SK-N-SH (cell line): ENCODE results near the gene SCD5. TPM values are rescaled to one million over a fixed set of nuclear protein-coding genes. Genes with fewer than 3 reads are reported as not detected.

ENCODE experiments used
- CTCF ChIA-PET: fragments of 300-600, 350-600 bp; formaldehyde crosslinking; extraction: SDS; loops from one replicate; lab custom pipeline; 2021; lab: Yijun Ruan, JAX
- POLR2A ChIA-PET: fragments of 350-600 bp; sonication (Branson Sonifier 250); formaldehyde crosslinking; extraction: SDS; loops from one replicate; lab custom pipeline; 2020; ENCODE audit warnings: antibody characterized with exemption, inconsistent platforms; lab: Yijun Ruan, JAX
- DNase-seq: peaks from one replicate; pipeline ENCODE4 v3.0.0; 2012
- H2AFZ ChIP-seq: fragments of 200-600 bp; sonication (generic); 2 replicates; pipeline ENCODE4 v1.8.1; 2016; ENCODE audit warnings: antibody characterized with exemption, mild to moderate bottlenecking, low read depth
- H3F3A ChIP-seq: fragments of 200-600 bp; sonication (generic); replicated peaks from 2 replicates; pipeline ENCODE3; 2016; ENCODE audit warnings: antibody characterized with exemption, mild to moderate bottlenecking; ENCODE audit not compliant: insufficient read depth
- H3K27ac ChIP-seq, 2 experiments: fragments of 200-500 bp in 1 of 2; fragments of 200-600 bp in 1 of 2; sonication (Bioruptor generic) in 1 of 2; sonication (generic), shearing (Covaris generic) in 1 of 2; 2 replicates each; pipeline versions ENCODE4 v1.5.1 to v1.6.1; 2014 to 2016; ENCODE audit warnings: low read depth in 2 of 2, inconsistent platforms in 1 of 2, low read length in 1 of 2, mild to moderate bottlenecking in 1 of 2, mixed read lengths in 1 of 2
- H3K27me3 ChIP-seq: fragments of 200-600 bp; sonication (generic), shearing (Covaris generic); 2 replicates; pipeline ENCODE4 v1.6.1; 2016; ENCODE audit warnings: mixed run types; ENCODE audit not compliant: insufficient read depth
- H3K36me3 ChIP-seq, 2 experiments: fragments of 200-500 bp in 1 of 2; fragments of 200-600 bp in 1 of 2; sonication (Bioruptor generic) in 1 of 2; sonication (generic) in 1 of 2; replicated peaks in 1 of 2; 2 replicates each; pipeline versions ENCODE3 to v1.5.1; 2014 to 2016; ENCODE audit warnings: low read length in 1 of 2, mild to moderate bottlenecking in 1 of 2; ENCODE audit not compliant: insufficient read depth in 2 of 2, control insufficient read depth in 1 of 2
- H3K4me1 ChIP-seq, 2 experiments: fragments of 200-500 bp in 1 of 2; fragments of 200-600 bp in 1 of 2; sonication (Bioruptor generic) in 1 of 2; sonication (generic), shearing (Covaris generic) in 1 of 2; 2 replicates each; pipeline versions ENCODE4 v1.5.1 to v1.6.1; 2014 to 2016; ENCODE audit warnings: low read depth in 1 of 2, low read length in 1 of 2, mixed run types in 1 of 2; ENCODE audit not compliant: insufficient read depth in 2 of 2, control insufficient read depth in 1 of 2
- H3K4me2 ChIP-seq: fragments of 200-600 bp; sonication (generic), shearing (Covaris generic); 2 replicates; pipeline ENCODE4 v1.6.1; 2017; ENCODE audit warnings: mixed run types
- H3K4me3 ChIP-seq, 2 experiments: fragments of 200-500 bp in 1 of 2; fragments of 200-600 bp in 1 of 2; sonication (Bioruptor generic) in 1 of 2; sonication (generic), shearing (Covaris generic) in 1 of 2; 2 replicates each; pipeline versions ENCODE4 v1.5.1 to v1.8.1; 2014 to 2016; ENCODE audit warnings: low read depth in 2 of 2, inconsistent platforms in 1 of 2, low read length in 1 of 2, mild to moderate bottlenecking in 1 of 2, mixed read lengths in 1 of 2, moderate library complexity in 1 of 2
- H3K79me2 ChIP-seq: fragments of 200-600 bp; sonication (generic); 2 replicates; pipeline ENCODE4 v1.8.1; 2017; ENCODE audit warnings: mild to moderate bottlenecking; ENCODE audit not compliant: insufficient read depth
- H3K9ac ChIP-seq: fragments of 200-600 bp; sonication (generic); 2 replicates; pipeline ENCODE4 v1.6.1; 2017; ENCODE audit warnings: mixed run types
- H3K9me2 ChIP-seq: fragments of 200-600 bp; sonication (generic); 2 replicates; pipeline ENCODE4 v1.6.1; 2017; ENCODE audit warnings: mixed run types
- H3K9me3 ChIP-seq: fragments of 200-600 bp; sonication (generic); 2 replicates; pipeline ENCODE4 v1.6.1; 2017; ENCODE audit warnings: mixed run types, mild to moderate bottlenecking, moderate library complexity
- H4K20me1 ChIP-seq: fragments of 200-600 bp; sonication (generic); 2 replicates; pipeline ENCODE4 v1.6.1; 2017; ENCODE audit warnings: mild to moderate bottlenecking, mixed run types; ENCODE audit not compliant: insufficient read depth
- JUND ChIP-seq: IDR thresholded peaks from 2 replicates; pipeline ENCODE4 v1.4.0; 2012
- MXI1 ChIP-seq: IDR thresholded peaks from 2 replicates; pipeline ENCODE4 v1.6.1; 2012; ENCODE audit warnings: mild to moderate bottlenecking, low read depth, low read length, improper control_type of control experiment
- POLR2AphosphoS5 ChIP-seq: IDR thresholded peaks from 2 replicates; pipeline ENCODE4 v1.6.1; 2012; ENCODE audit warnings: low read depth, low read length
- RCOR1 ChIP-seq: fragments of 150-350 bp; IDR thresholded peaks from 2 replicates; pipeline ENCODE4 v1.6.1; 2017; ENCODE audit warnings: antibody characterized with exemption, low read length
- REST ChIP-seq: IDR thresholded peaks from 2 replicates; pipeline ENCODE4 v1.6.1; 2012; ENCODE audit warnings: mild to moderate bottlenecking, low read depth, low read length, moderate library complexity
- RFX5 ChIP-seq: IDR thresholded peaks from 2 replicates; pipeline ENCODE4 v1.6.1; 2012; ENCODE audit warnings: mild to moderate bottlenecking, improper control_type of control experiment, low read length
- RXRA ChIP-seq: IDR thresholded peaks from 2 replicates; pipeline ENCODE4 v1.4.0; 2012; ENCODE audit warnings: low read depth, mild to moderate bottlenecking, borderline replicate concordance
- TAF1 ChIP-seq: IDR thresholded peaks from 2 replicates; pipeline ENCODE4 v1.6.1; 2012; ENCODE audit warnings: low read depth, mild to moderate bottlenecking, low read length, moderate library complexity, borderline replicate concordance
- USF2 ChIP-seq: fragments of 150-350 bp; IDR thresholded peaks from 2 replicates; pipeline ENCODE4 v1.6.1; 2017; ENCODE audit warnings: antibody characterized with exemption, low read length, low read depth, borderline replicate concordance
- WGBS: methylation state at CpG from one replicate; pipeline ENCODE4 v1.1.6; 2017; ENCODE audit warnings: low lambda C conversion rate; 5-methylcytosine and 5-hydroxymethylcytosine counted together
- polyA plus RNA-seq, 3 experiments: library from polyadenylated mRNA; depleted of rRNA; stranded (reverse); fragments of >200 nt; gene quantifications; 2 replicates each; pipeline ENCODE4 v1.2.3, GENCODE V29; 2012
- TF ChIP-seq, protein P1 (sequence below): fragments of 200-600 bp; sonication (generic); IDR thresholded peaks from 2 replicates; pipeline ENCODE4 v1.6.1; 2017; ENCODE audit warnings: antibody characterized with exemption, mild to moderate bottlenecking, moderate library complexity

SCD5 gene
- polyA plus RNA-seq, 1 of the 3 experiments (the other 2 are of a cell fraction): 23.7 TPM

GRCh38 chr4:82753725-82754410 is 44.7 kb downstream of the SCD5 start:
- Histone ChIP-seq H3F3A (peaks cover 10% of the 10 kb centered on the region), H3K27me3 (no peaks in the 10 kb centered on the region)
- WGBS: 84% methylated on average over 8 of the region's 8 CpGs
- no peak for TF ChIP-seq JUND
- no peak for TF ChIP-seq MXI1
- TF ChIP-seq REST: no peak
- TF ChIP-seq RFX5: no peak
- no peak for TF ChIP-seq TAF1
- TF ChIP-seq USF2: no peak
- TF ChIP-seq POLR2AphosphoS5: no peak
- TF ChIP-seq RCOR1: no peak
- TF ChIP-seq, protein P1, sequence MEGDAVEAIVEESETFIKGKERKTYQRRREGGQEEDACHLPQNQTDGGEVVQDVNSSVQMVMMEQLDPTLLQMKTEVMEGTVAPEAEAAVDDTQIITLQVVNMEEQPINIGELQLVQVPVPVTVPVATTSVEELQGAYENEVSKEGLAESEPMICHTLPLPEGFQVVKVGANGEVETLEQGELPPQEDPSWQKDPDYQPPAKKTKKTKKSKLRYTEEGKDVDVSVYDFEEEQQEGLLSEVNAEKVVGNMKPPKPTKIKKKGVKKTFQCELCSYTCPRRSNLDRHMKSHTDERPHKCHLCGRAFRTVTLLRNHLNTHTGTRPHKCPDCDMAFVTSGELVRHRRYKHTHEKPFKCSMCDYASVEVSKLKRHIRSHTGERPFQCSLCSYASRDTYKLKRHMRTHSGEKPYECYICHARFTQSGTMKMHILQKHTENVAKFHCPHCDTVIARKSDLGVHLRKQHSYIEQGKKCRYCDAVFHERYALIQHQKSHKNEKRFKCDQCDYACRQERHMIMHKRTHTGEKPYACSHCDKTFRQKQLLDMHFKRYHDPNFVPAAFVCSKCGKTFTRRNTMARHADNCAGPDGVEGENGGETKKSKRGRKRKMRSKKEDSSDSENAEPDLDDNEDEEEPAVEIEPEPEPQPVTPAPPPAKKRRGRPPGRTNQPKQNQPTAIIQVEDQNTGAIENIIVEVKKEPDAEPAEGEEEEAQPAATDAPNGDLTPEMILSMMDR: no peak
- TF ChIP-seq RXRA: no peak
- TF ChIP-seq, all 33 proteins: peak for 0
- ChIA-PET CTCF (interaction anchor here (1.5 to 2.1 kb wide), 2 partner anchors 14 to 15 kb away, joined by 4 to 8 read pairs; no protein-coding TSS in a partner anchor), POLR2A (no interaction called here)
- Histone ChIP-seq H3K4me1 (peaks cover 6 to 7% of the 10 kb centered on the region in 2 experiments; a peak in 2 of 4 replicates), H4K20me1 (no peaks in the 10 kb centered on the region; the same call in 1 of the 2 replicates), H3K4me2 (no peak overlapping the region), H3K4me3 (no peak overlapping the region), H3K27ac (no peak overlapping the region), H3K9me2 (no peaks in the 10 kb centered on the region), H2AFZ (no peak overlapping the region), H3K9me3 (no peaks in the 10 kb centered on the region), H3K9ac (no peak overlapping the region), H3K79me2 (peaks cover 22% of the 10 kb centered on the region), H3K36me3 (no peaks in the 10 kb centered on the region)
- DNase-seq: no peak
